Dermis microvascular lymphatic vessel endothelial cell (primary cell): Measurements from ENCODE around the gene KANK2. TPM values are rescaled to one million over a fixed set of nuclear protein-coding genes. Genes with fewer than 3 reads are reported as not detected.

Source experiments
- DNase-seq, 2 donors: peaks; one replicate each; pipeline versions ENCODE4 v3.0.0 to v3.0.0-alpha.2; 2010; ENCODE audit warnings: low read depth in 2 of 2
- total RNA-seq: library from RNA; depleted of rRNA; stranded (reverse); fragments of >200 nt; gene quantifications from 2 replicates; pipeline ENCODE4 v1.2.1, GENCODE V29; 2014

The KANK2 gene
- total RNA-seq, 1 donor from 2014 or later: 45.6 TPM

- no peak for DNase-seq
Observed at GRCh38 chr19:11225815-11226214, 28.5 kb upstream of the KANK2 start.

DNA sequence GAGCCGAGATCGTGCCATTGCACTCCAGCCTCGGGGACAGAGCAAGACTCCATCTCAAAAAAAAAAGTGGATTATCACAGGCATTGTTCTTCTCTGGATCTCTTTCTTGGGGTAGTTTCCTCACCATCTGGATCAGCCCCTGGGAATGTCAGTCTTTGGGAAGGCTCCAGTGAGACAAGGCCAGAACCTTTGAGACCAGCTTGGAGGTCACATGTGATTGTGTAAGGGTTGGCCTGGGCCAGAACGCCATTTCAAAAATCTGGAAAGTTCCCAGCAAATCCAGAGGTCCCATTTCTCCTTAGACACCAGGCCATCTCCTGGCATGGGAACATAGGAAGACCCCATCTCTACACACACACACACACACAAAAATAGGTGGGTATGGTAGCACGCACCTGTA lies 27.8 kb upstream of the KANK2 start:
- DNase-seq: no peak

- no peak for DNase-seq
Observed at GRCh38 chr19:11224429-11224828, 27.1 kb upstream of the KANK2 start.

DNA sequence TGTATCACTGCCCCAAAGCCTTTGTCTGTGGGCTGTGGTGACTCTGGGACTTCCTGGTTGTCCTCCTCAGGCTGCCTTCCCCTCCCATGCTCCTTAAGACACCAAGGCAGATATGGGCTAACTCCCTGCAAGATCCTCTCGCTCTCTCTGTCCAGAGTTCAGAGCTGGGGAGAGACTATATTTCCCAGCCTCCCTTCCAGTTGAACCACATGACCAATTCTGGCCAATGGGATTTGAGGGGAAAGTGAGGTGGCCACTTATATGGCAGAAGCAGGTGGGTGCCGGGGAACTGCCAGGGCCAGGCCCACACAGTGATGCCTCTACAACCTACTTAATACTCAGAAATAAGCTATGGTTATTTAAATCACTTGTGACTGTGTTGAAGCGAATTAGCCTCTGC lies 25.9 kb upstream of the KANK2 start:
- DNase-seq: no peak

DNA sequence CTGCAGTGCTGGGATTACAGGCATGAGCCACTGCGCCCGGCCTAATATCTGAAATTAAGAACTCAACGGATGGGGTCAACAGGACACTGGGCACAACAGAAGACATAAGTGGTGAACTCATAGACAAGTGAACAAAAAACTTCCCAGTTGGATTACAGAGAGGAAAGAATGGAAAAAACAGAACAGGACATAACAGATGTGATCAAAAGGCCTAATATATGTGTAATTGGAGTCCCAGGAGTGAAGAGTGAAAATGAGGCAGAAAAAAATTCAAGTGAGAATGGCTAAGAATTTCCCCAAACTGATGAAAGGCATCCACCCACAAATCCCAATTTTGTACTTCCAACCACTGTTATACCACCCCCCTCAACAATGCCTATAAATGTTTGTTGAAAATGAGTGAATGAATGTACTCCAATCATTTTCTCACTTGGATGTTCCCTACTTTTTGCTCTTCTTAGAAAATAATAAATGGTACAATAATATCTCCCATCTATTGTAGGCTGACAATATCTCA lies 23.8 kb upstream of the KANK2 start:
- DNase-seq: no peak

DNA sequence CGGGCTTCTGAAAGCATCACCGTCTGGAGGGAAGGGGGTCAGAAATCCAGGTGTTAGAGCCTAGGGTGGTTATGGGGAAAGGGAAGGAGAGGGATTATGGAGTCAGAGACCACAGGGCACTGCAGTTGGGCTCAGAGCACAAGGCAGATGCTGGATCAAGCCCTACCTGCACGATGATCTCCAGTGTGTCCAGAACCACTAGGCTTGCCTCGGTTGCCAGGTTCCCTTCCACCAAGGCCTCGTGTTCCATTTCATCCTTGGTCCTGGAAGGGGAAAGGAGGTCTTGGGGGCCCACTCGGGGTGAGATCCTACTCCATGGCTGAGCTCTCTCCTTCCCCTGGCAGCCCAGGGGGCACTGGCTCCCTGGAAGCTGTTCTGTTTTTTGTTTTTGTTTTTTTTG lies 17.0 kb upstream of the KANK2 start:
- DNase-seq: no peak

DNA sequence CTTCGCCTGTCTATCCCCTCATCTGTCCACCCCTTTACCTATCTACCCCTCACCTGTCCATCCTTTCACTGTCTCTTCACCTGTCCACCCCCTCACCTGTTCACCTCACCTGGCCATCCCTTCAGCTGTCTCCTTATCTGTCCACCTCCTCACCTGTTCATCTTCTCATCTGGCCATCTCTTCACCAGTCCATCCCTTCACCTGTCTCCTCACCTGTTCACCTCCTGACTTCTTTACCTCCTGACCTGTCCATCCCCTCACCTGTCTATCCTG lies 13.2 kb upstream of the KANK2 start:
- no peak for DNase-seq

DNA sequence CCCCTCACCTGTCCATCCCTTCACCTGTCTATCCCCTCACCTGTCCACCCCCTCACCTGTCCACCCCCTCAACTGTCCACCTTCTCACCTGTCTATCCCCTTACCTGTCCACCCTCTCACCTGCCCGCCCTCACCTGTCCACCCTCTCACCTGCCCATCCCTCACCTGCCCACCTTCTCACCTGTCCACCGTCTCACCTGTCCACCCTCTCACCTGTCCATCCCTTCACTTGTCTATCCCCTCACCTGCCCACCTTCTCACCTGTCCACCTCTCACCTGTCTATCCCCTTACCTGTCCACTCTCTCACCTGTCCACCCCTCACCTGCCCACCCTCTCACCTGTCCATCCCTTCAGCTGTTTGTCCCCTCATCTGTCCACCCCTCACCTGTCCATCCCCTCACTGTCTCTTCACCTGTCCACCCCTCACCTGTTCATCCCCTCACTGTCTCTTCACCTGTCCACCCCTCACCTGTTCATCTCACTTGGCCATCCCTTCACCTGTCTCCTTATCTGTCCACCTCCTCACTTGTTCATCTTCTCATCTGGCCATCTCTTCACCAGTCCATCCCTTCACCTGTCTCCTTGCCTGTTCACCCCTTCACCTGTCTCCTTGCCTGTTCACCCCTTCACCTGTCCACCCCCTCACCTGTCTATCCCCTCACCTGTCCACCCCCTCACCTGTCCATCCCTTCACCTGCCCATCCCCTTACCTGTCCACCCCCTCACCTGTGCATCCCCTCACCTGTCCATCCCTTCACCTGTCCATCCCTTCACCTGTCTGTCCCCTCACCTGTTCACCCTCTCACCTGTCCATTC lies 12.7 kb upstream of the KANK2 start:
- DNase-seq: no peak

DNA sequence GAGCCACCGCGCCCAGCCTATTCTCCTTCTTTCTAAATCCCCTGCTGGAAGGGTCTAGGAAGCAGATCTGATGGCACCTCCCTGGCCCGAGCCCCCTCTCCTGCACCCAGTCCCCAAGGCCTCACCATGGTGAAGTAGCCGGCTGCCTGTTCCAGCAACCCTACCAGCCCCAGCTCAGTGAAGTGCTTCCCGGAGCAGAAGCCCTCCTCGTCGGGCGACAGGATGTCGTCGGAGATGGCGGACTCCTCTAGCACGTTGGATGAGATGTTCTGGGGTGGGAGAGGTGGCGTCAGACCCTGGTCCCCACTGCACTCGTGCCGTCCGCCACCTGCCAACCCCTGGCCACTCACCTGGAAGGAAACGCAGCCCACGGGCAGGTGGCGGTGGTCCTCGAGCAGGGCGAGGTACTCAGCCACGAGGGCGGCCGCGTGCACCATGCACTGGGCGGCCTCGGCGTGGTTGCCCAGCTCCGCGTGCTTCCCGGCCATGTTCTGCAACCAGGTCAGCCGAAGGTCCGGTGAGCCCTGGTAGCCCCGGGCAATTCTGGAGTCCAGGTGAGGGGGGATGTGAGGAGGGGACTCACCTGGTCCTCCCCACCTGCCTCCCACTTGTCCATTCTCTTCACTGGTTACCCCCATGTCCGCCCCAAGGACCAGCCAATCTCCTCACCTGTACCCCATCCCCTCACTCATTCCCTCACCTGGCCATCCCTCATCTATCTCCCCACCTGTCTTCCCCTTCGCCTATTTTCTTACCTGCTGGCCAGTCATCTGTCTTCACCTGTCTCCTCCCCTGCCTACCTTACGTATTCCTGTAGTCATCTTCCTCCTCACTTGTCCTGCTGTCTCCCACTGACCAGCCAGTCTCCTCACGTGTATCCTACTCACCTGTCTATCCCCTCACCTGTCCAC lies 11.5 kb upstream of the KANK2 start:
- no peak for DNase-seq

DNA sequence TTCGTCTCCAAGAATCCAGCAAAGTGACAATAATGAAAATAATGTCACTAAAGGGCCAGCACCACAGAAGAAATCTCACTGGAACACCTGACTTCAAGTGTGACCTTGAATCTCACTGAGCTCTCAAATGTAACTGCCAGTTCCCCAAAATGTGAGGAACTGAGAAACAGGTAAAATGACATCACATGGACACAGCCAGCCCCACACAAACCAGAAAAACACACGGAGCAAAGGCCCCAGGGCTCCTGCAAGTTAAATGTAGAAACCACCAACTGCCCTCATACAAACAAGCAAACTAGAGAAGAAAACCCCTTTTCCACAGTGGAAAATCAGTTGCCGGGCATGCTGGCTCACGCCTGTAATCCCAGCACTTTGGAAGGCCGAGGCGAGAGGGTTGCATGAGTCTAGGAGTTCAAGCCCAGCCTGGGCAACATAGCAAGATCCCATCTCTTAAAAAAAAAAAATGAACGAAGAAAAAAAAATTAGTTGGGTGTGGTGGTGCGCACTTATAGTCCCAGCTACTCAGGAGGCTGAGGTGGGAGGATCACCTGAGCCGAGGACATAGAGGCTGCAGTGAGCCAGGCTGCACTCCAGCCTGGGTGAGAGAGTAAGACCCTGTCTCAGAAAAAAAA lies 8.7 kb upstream of the KANK2 start:
- no peak for DNase-seq

GRCh38 chr19:11204943-11205349 lies 7.6 kb upstream of the KANK2 start:
- no peak for DNase-seq

DNA sequence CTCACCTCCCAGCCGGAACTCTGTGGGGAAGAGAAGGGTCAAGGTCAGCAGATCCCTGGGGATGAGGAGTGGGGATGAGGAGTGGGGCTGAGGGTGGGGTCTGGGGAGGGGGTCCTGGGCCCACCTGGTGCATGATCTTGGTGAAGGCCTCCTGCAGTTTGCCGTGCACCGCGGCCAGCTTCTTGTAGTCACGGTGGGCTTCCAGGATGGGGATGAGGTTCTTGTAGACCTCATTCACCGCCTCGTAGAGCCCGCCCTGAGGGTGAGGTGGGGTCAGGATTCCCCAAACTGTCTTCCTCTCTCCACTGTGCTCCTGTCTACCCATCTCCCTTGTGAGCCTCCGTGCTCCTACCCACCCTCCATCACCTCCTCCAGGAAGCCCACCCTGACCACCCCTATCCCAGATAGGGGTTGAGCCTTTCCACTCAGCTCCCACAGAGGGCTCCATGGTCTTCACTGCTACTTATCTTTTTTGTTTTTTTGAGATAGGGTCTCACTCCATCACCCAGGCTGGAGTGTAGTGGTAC lies 6.8 kb upstream of the KANK2 start:
- DNase-seq: no peak

DNA sequence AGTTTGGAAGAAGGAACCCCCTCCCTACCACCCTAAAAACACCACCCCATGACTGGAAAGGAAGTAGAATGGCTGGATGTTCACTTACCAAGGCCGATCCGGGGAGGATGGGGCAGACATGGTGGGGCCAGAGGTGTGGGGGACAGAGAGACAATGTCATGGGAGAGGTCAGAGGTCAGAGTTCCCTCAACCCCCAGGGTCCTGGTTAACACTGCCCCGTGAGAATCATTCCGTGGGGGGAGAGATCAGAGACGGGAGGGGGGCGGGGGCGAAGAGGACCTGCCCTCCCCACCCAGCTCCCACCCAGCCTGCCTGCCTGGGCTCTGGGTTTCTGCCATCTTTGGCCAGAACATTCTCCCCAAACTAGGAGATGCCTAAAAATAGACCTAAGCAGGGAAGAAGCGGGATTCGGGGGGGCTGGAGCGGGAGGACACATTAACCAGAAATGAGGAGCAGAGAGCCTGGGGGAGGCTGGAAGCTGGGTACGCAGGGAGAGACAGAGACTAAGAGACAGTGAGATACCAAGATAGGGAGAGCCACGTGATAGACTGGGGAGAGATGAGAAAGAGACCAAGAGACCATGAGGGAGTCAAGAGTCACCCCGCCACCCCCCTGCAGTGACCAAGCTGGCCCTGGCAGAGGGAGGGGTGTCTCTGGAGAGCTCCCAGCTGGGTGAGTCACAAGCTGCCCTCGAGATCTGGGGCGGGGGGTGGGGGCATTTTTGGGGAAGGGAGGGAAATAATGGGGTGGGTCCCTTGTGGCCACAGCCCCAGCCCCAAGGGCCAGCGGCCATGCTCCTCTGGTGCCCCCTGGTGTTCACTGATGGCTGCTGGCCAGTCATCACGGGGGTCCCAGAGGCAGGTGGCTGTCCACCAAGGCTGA lies 6.1 kb upstream of the KANK2 start:
- peak in 1 of 2 donors; percentile 65 for DNase-seq

GRCh38 chr19:11202488-11203193 lies 5.3 kb upstream of the KANK2 start:
- DNase-seq: no peak

DNA sequence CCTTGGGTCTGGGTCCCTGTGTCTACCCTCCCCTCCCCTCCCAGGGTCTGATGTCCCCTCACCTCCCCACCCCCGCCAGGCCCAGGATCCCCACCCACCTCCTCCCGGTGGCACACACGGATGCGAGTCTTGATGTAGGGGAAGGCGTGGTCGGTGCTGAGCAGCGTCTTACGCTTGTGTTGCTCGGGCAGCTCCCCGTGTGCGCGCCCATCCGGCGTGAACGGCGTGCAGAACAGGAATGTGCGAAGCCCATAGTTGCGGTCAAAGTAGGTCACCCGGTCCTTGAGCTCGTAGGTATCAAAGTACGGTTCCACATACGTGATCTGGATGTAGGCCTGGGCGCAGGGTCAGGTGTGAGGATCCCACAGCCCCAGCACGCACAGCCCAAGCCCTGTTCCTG lies 4.4 kb upstream of the KANK2 start:
- DNase-seq: no peak

DNA sequence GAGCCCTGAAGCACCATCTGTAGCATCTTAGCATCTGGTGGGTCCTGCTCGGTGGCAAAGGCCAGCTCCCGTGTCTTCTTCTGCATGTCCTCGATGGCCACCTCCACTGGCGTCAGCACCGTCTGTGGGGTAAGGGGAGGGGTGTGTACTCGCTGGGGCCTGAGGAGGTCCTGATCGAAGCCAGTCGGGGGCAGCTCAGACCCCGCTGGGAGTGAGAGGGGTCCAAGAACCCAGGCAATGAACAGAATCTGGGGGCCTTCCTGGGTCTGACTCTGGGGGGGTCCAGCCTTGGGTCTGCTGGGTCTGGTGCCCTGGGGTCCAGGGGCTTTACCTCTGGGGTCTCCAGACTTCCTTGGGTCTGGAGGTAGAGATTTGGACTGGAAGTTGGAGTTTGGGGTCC lies 3.6 kb upstream of the KANK2 start:
- no peak for DNase-seq

DNA sequence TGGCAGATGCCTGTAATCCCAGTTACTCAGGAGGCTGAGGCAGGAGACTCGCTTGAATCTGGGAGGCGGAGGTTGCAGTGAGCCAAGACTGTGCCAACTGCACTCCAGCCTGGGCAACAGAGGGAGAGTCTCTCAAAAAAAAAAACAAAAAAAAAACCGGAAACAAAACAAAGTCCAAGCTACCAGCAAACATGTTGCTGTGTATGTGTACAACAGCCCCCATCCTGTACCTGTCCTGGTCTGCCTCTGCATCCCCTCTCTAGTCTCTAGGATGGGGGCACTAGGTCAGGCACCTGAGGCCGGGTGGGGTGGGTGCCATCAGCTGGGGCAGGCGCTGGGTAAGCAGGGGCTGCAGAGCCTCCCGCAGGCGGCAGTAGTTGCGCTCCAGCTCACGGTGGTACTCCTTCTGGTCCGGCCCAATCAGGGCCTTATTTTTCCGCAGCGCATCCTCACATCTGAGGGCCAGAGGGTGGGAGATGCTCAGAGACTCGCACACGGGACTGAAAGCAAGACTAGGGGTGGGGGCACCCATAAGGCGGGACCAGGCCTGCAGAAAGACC lies 2.8 kb upstream of the KANK2 start:
- no peak for DNase-seq

- DNase-seq: no peak
Observed at GRCh38 chr19:11199517-11199916, 2.2 kb upstream of the KANK2 start.

DNA sequence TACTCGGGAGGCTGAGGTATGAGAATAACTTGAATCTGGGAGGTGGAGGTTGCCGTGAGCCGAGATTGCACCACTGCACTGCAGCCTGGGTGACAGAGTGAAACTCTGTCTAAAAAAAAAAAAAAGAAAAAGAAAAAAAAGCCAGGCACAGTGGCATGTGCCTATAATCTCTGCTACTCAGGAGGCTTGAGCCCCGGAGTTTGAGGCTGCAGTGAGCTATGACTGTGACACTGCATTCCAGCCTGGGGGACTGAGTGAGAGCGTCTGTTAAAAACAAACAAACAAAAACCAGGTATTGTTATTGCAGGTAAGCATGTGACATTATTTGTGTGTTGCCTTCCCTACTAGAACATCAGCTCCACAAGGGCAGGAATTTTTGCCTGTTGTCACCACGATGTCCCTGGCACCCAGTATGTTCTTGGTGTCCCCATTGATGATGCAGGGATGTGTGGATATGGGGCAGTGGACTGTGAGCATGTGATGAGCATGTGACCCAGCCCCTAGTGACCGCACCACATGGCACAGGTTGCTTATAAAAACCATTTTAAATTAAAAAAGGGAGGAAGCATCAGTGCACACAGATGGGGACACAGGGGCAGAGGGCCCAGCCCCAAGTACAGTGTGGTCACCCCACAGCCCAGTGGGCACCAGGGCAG lies 1.6 kb upstream of the KANK2 start:
- DNase-seq: no peak

DNA sequence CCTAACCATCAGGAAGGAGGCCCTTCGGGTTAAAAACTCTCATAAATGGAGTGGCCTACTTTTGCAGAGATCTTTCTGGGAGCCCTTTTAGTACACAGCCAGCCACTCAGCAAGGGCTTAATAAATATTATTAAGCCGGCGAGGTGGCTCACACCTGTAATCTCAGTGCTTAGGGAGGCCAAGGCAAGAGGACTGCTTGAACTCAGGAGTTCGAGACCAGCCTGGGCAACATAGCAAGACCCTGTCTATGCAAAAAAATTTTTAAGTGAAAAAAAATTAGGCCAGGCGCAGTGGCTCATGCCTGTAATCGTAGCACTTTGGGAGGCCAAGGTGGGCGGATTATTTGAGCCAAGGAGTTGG lies 810 bp upstream of the KANK2 start:
- no peak for DNase-seq
